ENCODE data around the gene CEP70. TPM values are rescaled to one million over a fixed set of nuclear protein-coding genes. Genes with fewer than 3 reads are reported as not detected.

Gene CEP70
- total RNA-seq, 4 donors from 2014 or later, result 11.2 to 57.8 (median 23.0) TPM

GRCh38 chr3:138461896-138462295 lies 132.2 kb downstream of the CEP70 start:
- Histone ChIP-seq H3K4me1 (no peaks in the 10 kb centered on the region), H3K36me3 (no peaks in the 10 kb centered on the region), H3K27me3 (no peaks in the 10 kb centered on the region), H3K27ac (no peak overlapping the region), H3K4me3 (no peak overlapping the region), H3K9me3 (no peaks in the 10 kb centered on the region)
- DNase-seq, result no peak
- TF ChIP-seq, protein P1, sequence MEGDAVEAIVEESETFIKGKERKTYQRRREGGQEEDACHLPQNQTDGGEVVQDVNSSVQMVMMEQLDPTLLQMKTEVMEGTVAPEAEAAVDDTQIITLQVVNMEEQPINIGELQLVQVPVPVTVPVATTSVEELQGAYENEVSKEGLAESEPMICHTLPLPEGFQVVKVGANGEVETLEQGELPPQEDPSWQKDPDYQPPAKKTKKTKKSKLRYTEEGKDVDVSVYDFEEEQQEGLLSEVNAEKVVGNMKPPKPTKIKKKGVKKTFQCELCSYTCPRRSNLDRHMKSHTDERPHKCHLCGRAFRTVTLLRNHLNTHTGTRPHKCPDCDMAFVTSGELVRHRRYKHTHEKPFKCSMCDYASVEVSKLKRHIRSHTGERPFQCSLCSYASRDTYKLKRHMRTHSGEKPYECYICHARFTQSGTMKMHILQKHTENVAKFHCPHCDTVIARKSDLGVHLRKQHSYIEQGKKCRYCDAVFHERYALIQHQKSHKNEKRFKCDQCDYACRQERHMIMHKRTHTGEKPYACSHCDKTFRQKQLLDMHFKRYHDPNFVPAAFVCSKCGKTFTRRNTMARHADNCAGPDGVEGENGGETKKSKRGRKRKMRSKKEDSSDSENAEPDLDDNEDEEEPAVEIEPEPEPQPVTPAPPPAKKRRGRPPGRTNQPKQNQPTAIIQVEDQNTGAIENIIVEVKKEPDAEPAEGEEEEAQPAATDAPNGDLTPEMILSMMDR (IDR thresholded peaks at IDR 0.05), result no peak
- no peak for TF ChIP-seq POLR2A (IDR thresholded peaks at IDR 0.05)

DNA sequence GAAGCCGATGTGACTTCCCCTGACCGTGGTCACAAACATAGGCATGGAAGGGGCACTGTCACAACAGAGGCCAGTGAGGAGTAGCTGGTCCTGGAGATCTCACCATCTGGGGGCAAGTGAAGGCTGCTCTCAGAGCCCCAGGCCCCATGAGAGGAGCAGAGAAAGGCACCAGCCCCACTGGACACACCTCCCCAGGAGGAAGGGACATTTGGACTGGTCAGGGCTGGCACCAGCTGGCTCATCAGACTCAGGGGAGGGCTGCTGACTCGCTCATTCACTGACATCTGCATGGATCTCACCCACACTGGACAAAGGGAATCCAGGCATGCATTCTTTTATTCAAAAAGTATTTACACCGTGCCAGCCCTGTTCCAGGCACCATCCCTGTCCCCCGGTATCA lies 132.8 kb downstream of the CEP70 start:
- DNase-seq, result no peak
- H3K27ac ChIP-seq, result no peak overlapping the region
- no peaks in the 10 kb centered on the region for H3K36me3 ChIP-seq
- H3K27me3 ChIP-seq, result no peaks in the 10 kb centered on the region
- TF ChIP-seq, protein P1 (IDR thresholded peaks at IDR 0.05), result no peak
- TF ChIP-seq POLR2A (IDR thresholded peaks at IDR 0.05), result no peak
- no peak overlapping the region for H3K4me3 ChIP-seq
- H3K4me1 ChIP-seq, result no peaks in the 10 kb centered on the region
- no peaks in the 10 kb centered on the region for H3K9me3 ChIP-seq

- Histone ChIP-seq H3K36me3 (no peaks in the 10 kb centered on the region), H3K4me3 (no peak overlapping the region), H3K4me1 (no peaks in the 10 kb centered on the region), H3K27me3 (no peaks in the 10 kb centered on the region), H3K9me3 (no peaks in the 10 kb centered on the region), H3K27ac (no peak overlapping the region)
- no peak for DNase-seq
- TF ChIP-seq POLR2A (IDR thresholded peaks at IDR 0.05), result no peak
- TF ChIP-seq, protein P1 (IDR thresholded peaks at IDR 0.05), result no peak
Observed at GRCh38 chr3:138460536-138461205, 133.4 kb downstream of the CEP70 start.

DNA sequence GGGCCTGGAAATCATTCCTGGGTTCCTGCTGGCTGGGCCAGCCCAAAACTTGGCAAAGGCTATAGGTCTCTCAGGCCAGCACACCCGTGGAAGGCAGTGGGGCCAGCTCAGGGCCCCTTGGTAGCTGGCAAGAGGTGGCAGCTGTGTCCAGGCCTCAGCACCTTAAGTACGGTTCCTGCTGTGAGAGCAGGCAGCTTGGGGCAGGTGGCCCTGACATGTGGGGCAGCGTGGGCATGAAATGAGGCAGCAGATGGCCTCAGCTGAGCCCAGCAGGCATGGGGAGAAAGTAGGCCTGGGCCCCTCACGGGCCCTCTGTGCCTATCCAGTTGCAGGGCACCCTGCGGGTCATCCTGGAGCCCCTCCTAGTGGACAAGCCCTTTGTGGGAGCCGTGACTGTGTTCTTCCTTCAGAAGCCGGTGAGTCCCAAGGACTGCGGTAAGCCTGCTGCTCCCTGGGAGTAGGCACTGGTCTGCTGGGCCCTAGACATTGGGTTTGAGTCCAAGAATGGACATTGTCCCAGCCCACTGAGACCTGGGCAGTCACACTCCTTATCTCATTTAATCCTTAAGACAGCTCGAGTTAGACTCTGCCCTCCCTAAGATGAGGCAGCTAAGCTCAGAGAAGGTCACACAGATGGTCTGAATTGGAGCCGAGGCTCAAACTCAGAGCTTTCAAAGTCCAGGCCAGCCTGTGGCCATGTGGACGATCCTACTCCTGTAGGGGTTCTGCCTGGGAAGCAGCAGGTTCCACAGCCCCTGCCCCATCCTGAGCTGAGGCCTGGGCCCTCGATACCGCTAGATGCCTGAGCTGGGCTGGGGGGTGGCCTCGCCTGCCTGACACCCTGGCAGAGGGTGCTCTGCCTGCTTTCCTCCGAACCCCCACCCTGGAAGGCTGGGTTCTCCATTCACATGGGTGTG lies 134.2 kb downstream of the CEP70 start:
- Histone ChIP-seq H3K36me3 (no peaks in the 10 kb centered on the region), H3K27me3 (no peaks in the 10 kb centered on the region), H3K9me3 (no peaks in the 10 kb centered on the region), H3K4me3 (no peak overlapping the region), H3K4me1 (no peaks in the 10 kb centered on the region), H3K27ac (no peak overlapping the region)
- TF ChIP-seq, protein P1 (IDR thresholded peaks at IDR 0.05), result no peak
- no peak for TF ChIP-seq POLR2A (IDR thresholded peaks at IDR 0.05)
- DNase-seq, result peak in 1 of 3 donors; percentile 40

DNA sequence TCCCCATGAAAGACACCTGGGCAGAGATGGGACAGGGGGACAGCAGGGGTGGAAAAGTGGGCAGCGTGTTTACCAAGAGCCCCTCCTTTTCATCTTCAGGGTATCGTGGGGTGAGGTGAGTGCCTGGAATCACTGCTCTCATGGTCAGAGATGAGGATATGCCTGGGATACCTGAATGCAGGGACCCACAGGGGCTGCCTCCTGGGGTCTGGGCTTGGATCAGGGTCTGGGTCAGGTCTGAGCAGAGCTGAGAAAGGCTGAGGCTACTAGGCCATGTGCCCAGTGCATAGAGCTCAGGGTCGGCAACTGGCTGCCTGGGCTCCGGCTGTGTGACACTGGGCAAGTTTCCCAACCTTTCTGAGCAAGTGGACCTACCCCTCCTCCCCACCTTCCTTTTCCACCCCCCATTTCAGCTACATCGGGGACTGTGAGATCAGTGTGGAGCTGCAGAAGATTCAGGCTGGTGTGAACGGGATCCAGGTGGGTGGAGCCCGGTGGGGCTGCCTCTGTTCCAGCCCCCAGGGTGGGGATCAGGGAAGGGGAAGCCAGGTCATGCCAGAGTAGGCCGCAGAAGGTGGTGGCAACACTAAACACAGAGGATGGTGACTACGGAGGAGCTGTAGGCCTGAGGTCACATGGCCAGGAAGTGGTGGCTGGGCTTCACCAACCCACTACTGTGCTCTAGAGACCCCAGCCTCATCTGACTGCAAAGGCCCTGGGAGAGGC lies 135.1 kb downstream of the CEP70 start:
- no peaks in the 10 kb centered on the region for H3K27me3 ChIP-seq
- H3K4me3 ChIP-seq, result no peak overlapping the region
- TF ChIP-seq, protein P1 (IDR thresholded peaks at IDR 0.05), result no peak
- TF ChIP-seq POLR2A (IDR thresholded peaks at IDR 0.05), result no peak
- no peak overlapping the region for H3K27ac ChIP-seq
- peak in 1 of 3 donors; percentile 22 for DNase-seq
- H3K9me3 ChIP-seq, result no peaks in the 10 kb centered on the region
- no peaks in the 10 kb centered on the region for H3K36me3 ChIP-seq
- no peaks in the 10 kb centered on the region for H3K4me1 ChIP-seq
